Testis (tissue), 3 donors: ENCODE measurements around the gene SLC16A9. TPM values are rescaled to one million over a fixed set of nuclear protein-coding genes. Genes with fewer than 3 reads are reported as not detected.
"Not testable (repeated sequence)": the region's sequence is repeated elsewhere in the genome, so short reads cannot be mapped to it uniquely, and the experiment has no call there.

Experiments used
- DNase-seq: peaks from one replicate; pipeline ENCODE4 v3.0.0-alpha.2; 2019
- H3K27ac ChIP-seq, 2 donors: fragments of 200-600 bp; sonication (generic); one replicate each; pipeline ENCODE4 v1.5.1; 2019
- H3K27me3 ChIP-seq: fragments of 200-600 bp; sonication (generic); one replicate; pipeline ENCODE4 v1.5.1; 2019
- H3K36me3 ChIP-seq: fragments of 200-600 bp; sonication (generic); one replicate; pipeline ENCODE4 v1.5.1; 2017; ENCODE audit warnings: low read depth; ENCODE audit errors: missing control alignments
- H3K4me1 ChIP-seq: fragments of 200-600 bp; sonication (generic); one replicate; pipeline ENCODE4 v1.5.1; 2019
- H3K4me3 ChIP-seq, 2 donors: fragments of 200-600 bp; sonication (generic); one replicate each; pipeline ENCODE4 v1.5.1; 2017 to 2019
- H3K9me3 ChIP-seq: fragments of 200-600 bp; sonication (generic); one replicate; pipeline ENCODE4 v1.5.1; 2017
- CTCF ChIP-seq, 3 experiments: fragments of 450-650 bp in 2 of 3; fragments of 200-600 bp in 1 of 3; sonication (generic) in 1 of 3; IDR thresholded peaks; one replicate each; pipeline ENCODE4 v1.5.1; 2016 to 2019; ENCODE audit warnings: antibody characterized with exemption in 3 of 3, mild to moderate bottlenecking in 2 of 3, moderate library complexity in 1 of 3
- POLR2A ChIP-seq: fragments of 450-650 bp; IDR thresholded peaks from one replicate; pipeline ENCODE4 v1.6.1; 2017; ENCODE audit warnings: antibody characterized with exemption, mild to moderate bottlenecking, moderate library complexity
- WGBS, 2 donors: methylation state at CpG; one replicate each; pipeline ENCODE4 v1.1.5; 2018; 5-methylcytosine and 5-hydroxymethylcytosine counted together
- intact Hi-C: fragments of 100-400 bp; cut with DNase I; formaldehyde crosslinking; loops from one replicate; pipeline ENCODE4 v1.15.1; 2023; ENCODE audit warnings: low total_unique reads
- polyA plus RNA-seq: library from polyadenylated mRNA; stranded (reverse); fragments of 350-450 nt; fragmentation: Illumina TruSeq; extraction: RNeasy Lipid Tissue Mini Kit (QIAGEN cat#74804); gene quantifications from one replicate; pipeline ENCODE4 v1.2.3, GENCODE V29; 2014; ENCODE audit warnings: low read depth, low replicate concordance; ENCODE audit not compliant: insufficient read depth
- total RNA-seq, 2 donors: library from RNA; depleted of rRNA; stranded (reverse); fragments of >200 nt; gene quantifications; one replicate each; pipeline ENCODE4 v1.2.3, GENCODE V29; 2016

Gene SLC16A9
- total and polyA plus RNA-seq, 3 donors from 2014 or later = 3.8 to 9.8 (median 4.0) TPM

- Histone ChIP-seq H3K36me3 (no peaks in the 10 kb centered on the region), H3K4me1 (no peaks in the 10 kb centered on the region), H3K27me3 (no peaks in the 10 kb centered on the region), H3K27ac (no peak overlapping the region), H3K4me3 (no peak overlapping the region), H3K9me3 (no peaks in the 10 kb centered on the region)
- TF ChIP-seq CTCF (IDR thresholded peaks at IDR 0.05) = no peak
- TF ChIP-seq POLR2A = no peak
- 88 to 90% methylated on average over 5 of the region's 5 CpGs for WGBS, 2 donors
- DNase-seq = no peak
- intact Hi-C loops = no loop called here
Observed at GRCh38 chr10:59741583-59741982, 31.9 kb upstream of the SLC16A9 start.

- H3K27me3 ChIP-seq = no peaks in the 10 kb centered on the region
- DNase-seq = no peak
- no peak overlapping the region for H3K4me3 ChIP-seq
- intact Hi-C loops = no loop called here
- no peaks in the 10 kb centered on the region for H3K4me1 ChIP-seq
- no peaks in the 10 kb centered on the region for H3K36me3 ChIP-seq
- no peak for TF ChIP-seq POLR2A
- TF ChIP-seq CTCF (IDR thresholded peaks at IDR 0.05) = no peak
- no peaks in the 10 kb centered on the region for H3K9me3 ChIP-seq
- no peak overlapping the region for H3K27ac ChIP-seq
Observed at GRCh38 chr10:59741048-59741447, 31.4 kb upstream of the SLC16A9 start.

- Histone ChIP-seq H3K27me3 (no peaks in the 10 kb centered on the region), H3K4me3 (no peak overlapping the region), H3K9me3 (no peaks in the 10 kb centered on the region), H3K36me3 (no peaks in the 10 kb centered on the region), H3K27ac (no peak overlapping the region), H3K4me1 (no peaks in the 10 kb centered on the region)
- no peak for DNase-seq
- intact Hi-C loops = no loop called here
- TF ChIP-seq CTCF (IDR thresholded peaks at IDR 0.05) = no peak
- 87 to 100% methylated on average over 1 of the region's 1 CpG for WGBS, 2 donors
Observed at GRCh38 chr10:59736749-59737148, 27.1 kb upstream of the SLC16A9 start.

GRCh38 chr10:59735296-59735695 lies 25.6 kb upstream of the SLC16A9 start:
- H3K9me3 ChIP-seq = no peaks in the 10 kb centered on the region
- TF ChIP-seq POLR2A = no peak
- no peak for TF ChIP-seq CTCF (IDR thresholded peaks at IDR 0.05)
- DNase-seq = no peak
- no peaks in the 10 kb centered on the region for H3K27me3 ChIP-seq
- H3K4me1 ChIP-seq = no peaks in the 10 kb centered on the region
- no peak overlapping the region for H3K27ac ChIP-seq
- H3K36me3 ChIP-seq = no peaks in the 10 kb centered on the region
- intact Hi-C loops = no loop called here
- H3K4me3 ChIP-seq = no peak overlapping the region
- whole genome bisulfite sequencing, 2 donors = 78 to 79% methylated on average over 1 of the region's 1 CpG

- 64 to 77% methylated on average over 3 of the region's 3 CpGs for WGBS, 2 donors
- Histone ChIP-seq H3K4me1 (no peaks in the 10 kb centered on the region), H3K4me3 (no peak overlapping the region), H3K27ac (no peak overlapping the region), H3K36me3 (no peaks in the 10 kb centered on the region), H3K27me3 (no peaks in the 10 kb centered on the region), H3K9me3 (no peaks in the 10 kb centered on the region)
- DNase-seq = no peak
- intact Hi-C loops = no loop called here
- TF ChIP-seq CTCF (IDR thresholded peaks at IDR 0.05) (no peak), POLR2A (no peak)
Observed at GRCh38 chr10:59734014-59734462, 24.4 kb upstream of the SLC16A9 start.

- not testable (repeated sequence) for H3K4me3 ChIP-seq
Observed at GRCh38 chr10:59733321-59734013, 23.8 kb upstream of the SLC16A9 start.

GRCh38 chr10:59732849-59733248 lies 23.2 kb upstream of the SLC16A9 start:
- H3K36me3 ChIP-seq, DNase-seq, H3K27me3 ChIP-seq, H3K4me1 ChIP-seq, H3K27ac ChIP-seq, intact Hi-C loops, H3K4me3 ChIP-seq, H3K9me3 ChIP-seq: not testable (repeated sequence)
- 93 to 97% methylated on average over 4 of the region's 4 CpGs for WGBS, 2 donors

More at GRCh38 chr10:59733321-59734013, 23.8 kb upstream of the SLC16A9 start:
- H3K9me3 ChIP-seq, H3K36me3 ChIP-seq, H3K27ac ChIP-seq, intact Hi-C loops, DNase-seq, H3K27me3 ChIP-seq, H3K4me1 ChIP-seq: not testable (repeated sequence)
- 96% methylated on average over 16 of the region's 16 CpGs for WGBS, 2 donors
